HG02943 (cell line): Measurements from ENCODE around the gene BUD13.

Experiments used
- ATAC-seq: cut with Tn5 transposase; IDR thresholded peaks from one replicate; pipeline ENCODE4 v1.9.1; 2021; ENCODE audit warnings: mild to moderate bottlenecking, low read depth, moderate library complexity; ENCODE audit not compliant: unreplicated experiment

BUD13 gene

GRCh38 chr11:116723511-116723910, 49.3 kb downstream of the BUD13 start:
- ATAC-seq = no peak

- ATAC-seq = no peak
Observed at GRCh38 chr11:116721988-116722387, 50.8 kb downstream of the BUD13 start.

GRCh38 chr11:116720895-116721294, 51.9 kb downstream of the BUD13 start:
- ATAC-seq = no peak

- ATAC-seq = no peak
Observed at GRCh38 chr11:116718955-116719501, 53.8 kb downstream of the BUD13 start.

GRCh38 chr11:116716621-116717020, 56.2 kb downstream of the BUD13 start:
- no peak for ATAC-seq

- ATAC-seq = no peak
Observed at GRCh38 chr11:116715383-116715782, 57.4 kb downstream of the BUD13 start.

- no peak for ATAC-seq
Observed at GRCh38 chr11:116714902-116715301, 57.9 kb downstream of the BUD13 start.

- no peak for ATAC-seq
Observed at GRCh38 chr11:116712428-116712827, 60.4 kb downstream of the BUD13 start.

- no peak for ATAC-seq
Observed at GRCh38 chr11:116710762-116711161, 62.0 kb downstream of the BUD13 start.

- ATAC-seq = no peak
Observed at GRCh38 chr11:116710001-116710674, 62.6 kb downstream of the BUD13 start.

- ATAC-seq = no peak
Observed at GRCh38 chr11:116707746-116708145, 65.0 kb downstream of the BUD13 start.

GRCh38 chr11:116707161-116707629, 65.6 kb downstream of the BUD13 start:
- ATAC-seq = no peak

GRCh38 chr11:116703421-116703820, 69.4 kb downstream of the BUD13 start:
- ATAC-seq = no peak

- ATAC-seq = no peak
Observed at GRCh38 chr11:116702772-116703385, 69.9 kb downstream of the BUD13 start.

- ATAC-seq = no peak
Observed at GRCh38 chr11:116701876-116702275, 70.9 kb downstream of the BUD13 start.

- no peak for ATAC-seq
Observed at GRCh38 chr11:116701297-116701801, 71.4 kb downstream of the BUD13 start.

- ATAC-seq = no peak
Observed at GRCh38 chr11:116700586-116701220, 72.1 kb downstream of the BUD13 start.
